ENCODE measurements around the gene FER. TPM values are rescaled to one million over a fixed set of nuclear protein-coding genes. Genes with fewer than 3 reads are reported as not detected.

Gene FER
- total RNA-seq, 1 experiment from 2014 or later: 20.6 TPM

GRCh38 chr5:108957333-108957732 lies 209.6 kb downstream of the FER start:
- TF ChIP-seq CTCF (conservative IDR thresholded peaks at IDR 0.05) (no peak), EZH2 (IDR thresholded peaks at IDR 0.05; ENCODE audit: low read depth) (no peak)
- DNase-seq: no peak
- POLR2A ChIA-PET (ENCODE audit: unreplicated experiment): no interaction called here
- Histone ChIP-seq H3K79me2 (ENCODE audit: low read depth) (no peaks in the 10 kb centered on the region), H3K27me3 (ENCODE audit: insufficient read depth, low read depth) (no peaks in the 10 kb centered on the region), H3K4me1 (replicated peaks; ENCODE audit: insufficient read depth) (no peaks in the 10 kb centered on the region), H3K27ac (no peak overlapping the region), H4K20me1 (ENCODE audit: insufficient read depth) (no peaks in the 10 kb centered on the region), H3F3A (ENCODE audit: insufficient read depth, low read depth) (no peaks in the 10 kb centered on the region), H3K9me2 (ENCODE audit: insufficient read depth) (no peaks in the 10 kb centered on the region), H3K36me3 (ENCODE audit: low read depth) (no peaks in the 10 kb centered on the region), H3K4me2 (no peak overlapping the region), H3K9me3 (ENCODE audit: insufficient read depth, low read depth) (no peaks in the 10 kb centered on the region), H3K4me3 (no peak overlapping the region), H2AFZ (no peak overlapping the region)
- CTCF ChIA-PET: no interaction called here
- no TSS peak for BruUV-seq (replicated peaks)
- intact Hi-C loops (cut with micrococcal nuclease; ENCODE audit: unreplicated experiment): no loop called here

GRCh38 chr5:108966910-108967309 lies 219.2 kb downstream of the FER start:
- Histone ChIP-seq H3K9me3 (ENCODE audit: insufficient read depth, low read depth) (0 out of 2 replicates have a peak, but pooled peaks cover 4% of the 10 kb centered on the region), H3K4me1 (replicated peaks; ENCODE audit: insufficient read depth) (no peaks in the 10 kb centered on the region), H3K79me2 (ENCODE audit: low read depth) (no peaks in the 10 kb centered on the region), H3K36me3 (ENCODE audit: low read depth) (0 out of 2 replicates have a peak, but pooled peaks cover 4% of the 10 kb centered on the region), H3K4me2 (no peak overlapping the region), H2AFZ (no peak overlapping the region), H3K4me3 (no peak overlapping the region), H3F3A (ENCODE audit: insufficient read depth, low read depth) (no peaks in the 10 kb centered on the region), H4K20me1 (ENCODE audit: insufficient read depth) (no peaks in the 10 kb centered on the region), H3K27ac (no peak overlapping the region), H3K9me2 (ENCODE audit: insufficient read depth) (no peaks in the 10 kb centered on the region; the same call in 1 of the 2 replicates), H3K27me3 (ENCODE audit: insufficient read depth, low read depth) (no peaks in the 10 kb centered on the region)
- ChIA-PET CTCF (no interaction called here), POLR2A (ENCODE audit: unreplicated experiment) (no interaction called here)
- BruUV-seq (replicated peaks): no TSS peak
- TF ChIP-seq EZH2 (IDR thresholded peaks at IDR 0.05; ENCODE audit: low read depth) (no peak), CTCF (conservative IDR thresholded peaks at IDR 0.05) (no peak)
- intact Hi-C loops (cut with micrococcal nuclease; ENCODE audit: unreplicated experiment): no loop called here
- DNase-seq: no peak

- Histone ChIP-seq H3K79me2 (ENCODE audit: low read depth) (no peaks in the 10 kb centered on the region), H2AFZ (no peak overlapping the region), H3K4me3 (no peak overlapping the region), H3K4me1 (replicated peaks; ENCODE audit: insufficient read depth) (no peaks in the 10 kb centered on the region), H3K27ac (no peak overlapping the region), H4K20me1 (ENCODE audit: insufficient read depth) (no peaks in the 10 kb centered on the region), H3K9me3 (ENCODE audit: insufficient read depth, low read depth) (no peaks in the 10 kb centered on the region), H3K9me2 (ENCODE audit: insufficient read depth) (no peaks in the 10 kb centered on the region; the same call in 1 of the 2 replicates), H3K36me3 (ENCODE audit: low read depth) (no peaks in the 10 kb centered on the region), H3F3A (ENCODE audit: insufficient read depth, low read depth) (no peaks in the 10 kb centered on the region), H3K27me3 (ENCODE audit: insufficient read depth, low read depth) (no peaks in the 10 kb centered on the region), H3K4me2 (no peak overlapping the region)
- BruUV-seq (replicated peaks): no TSS peak
- CTCF ChIA-PET: no interaction called here
- TF ChIP-seq CTCF (conservative IDR thresholded peaks at IDR 0.05) (no peak), EZH2 (IDR thresholded peaks at IDR 0.05; ENCODE audit: low read depth) (no peak)
- no peak for DNase-seq
- POLR2A ChIA-PET (ENCODE audit: unreplicated experiment): no interaction called here
- intact Hi-C loops (cut with micrococcal nuclease; ENCODE audit: unreplicated experiment): no loop called here
Observed at GRCh38 chr5:108974594-108974993, 226.9 kb downstream of the FER start.
